Endothelial cell of umbilical vein (primary cell): ENCODE results near the gene CDH3. TPM values are rescaled to one million over a fixed set of nuclear protein-coding genes. Genes with fewer than 3 reads are reported as not detected.

Experiments
- BruUV-seq: library from RNA; stranded (reverse); fragments of 400-500 nt; replicated peaks from 2 replicates; lab custom pipeline; 2021; lab: Mats Ljungman, UMichigan
- CTCF ChIA-PET: fragments of 300-600, 350-600 bp; sonication (Branson Sonifier 250); formaldehyde crosslinking; loops from one replicate; lab custom pipeline; 2021; ENCODE audit warnings: antibody characterized with exemption, inconsistent platforms; lab: Charles Lee
- POLR2A ChIA-PET: fragments of 300-600, 350-600 bp; sonication (Branson Sonifier 250); formaldehyde crosslinking; loops from one replicate; lab custom pipeline; 2021; ENCODE audit warnings: antibody characterized with exemption, inconsistent platforms; lab: Charles Lee
- DNase-seq: peaks from one replicate; pipeline ENCODE4 v3.0.0-alpha.2; 2011; ENCODE audit warnings: low read depth, low spot score
- FAIRE-seq: peaks from 2 replicates; lab custom pipeline; 2011; peaks lifted over from hg19 to GRCh38; lab: Jason Lieb, UNC
- H2AFZ ChIP-seq: 2 replicates; pipeline ENCODE4 v1.6.0; 2012; ENCODE audit warnings: low read depth, low read length, control low read depth, inconsistent platforms
- H3K27ac ChIP-seq: 2 replicates; pipeline ENCODE4 v1.5.1; 2011; ENCODE audit warnings: low read depth, mild to moderate bottlenecking, control low read depth, low read length, moderate library complexity; ENCODE audit not compliant: insufficient read depth
- H3K27me3 ChIP-seq, 2 experiments: 2 replicates each; pipeline versions ENCODE4 v1.6.0 to v1.6.1; 2011; ENCODE audit warnings: low read length in 2 of 2, mixed read lengths in 1 of 2; ENCODE audit not compliant: control insufficient read depth in 2 of 2, insufficient read depth in 2 of 2
- H3K36me3 ChIP-seq, 2 experiments: 2 replicates in 1 of 2; 3 replicates in 1 of 2; pipeline ENCODE4 v1.5.1; 2011; ENCODE audit warnings: low read length in 2 of 2, mild to moderate bottlenecking in 1 of 2, moderate library complexity in 1 of 2; ENCODE audit not compliant: control insufficient read depth in 2 of 2, insufficient read depth in 2 of 2; ENCODE audit errors: extremely low read depth in 1 of 2
- H3K4me1 ChIP-seq: 3 replicates; pipeline ENCODE4 v1.5.1; 2011; ENCODE audit warnings: mild to moderate bottlenecking, low read length; ENCODE audit not compliant: control insufficient read depth, insufficient read depth; ENCODE audit errors: extremely low read depth
- H3K4me2 ChIP-seq: 2 replicates; pipeline ENCODE4 v1.6.1; 2011; ENCODE audit warnings: low read length, control low read depth, mixed read lengths; ENCODE audit not compliant: insufficient read depth
- H3K4me3 ChIP-seq, 3 experiments: fragments of 200-600 bp in 1 of 3; sonication (generic), shearing (Covaris generic) in 1 of 3; replicated peaks in 1 of 3; 2 replicates each; pipeline ENCODE4 v1.5.1; 2011 to 2016; ENCODE audit warnings: control low read depth in 3 of 3, low read length in 3 of 3, mild to moderate bottlenecking in 2 of 3, inconsistent platforms in 1 of 3, low read depth in 1 of 3, moderate library complexity in 1 of 3; ENCODE audit not compliant: insufficient read depth in 1 of 3
- H3K79me2 ChIP-seq: 2 replicates; pipeline ENCODE4 v1.6.0; 2012; ENCODE audit warnings: low read length, inconsistent platforms; ENCODE audit not compliant: control insufficient read depth, insufficient read depth
- H3K9ac ChIP-seq: replicated peaks from 2 replicates; pipeline ENCODE3; 2011; ENCODE audit warnings: low read length, control low read depth; ENCODE audit not compliant: insufficient read depth; ENCODE audit errors: extremely low read depth
- H3K9me1 ChIP-seq: replicated peaks from 3 replicates; pipeline ENCODE4 v1.6.0; 2011; ENCODE audit warnings: mild to moderate bottlenecking, low read length; ENCODE audit not compliant: control insufficient read depth, insufficient read depth; ENCODE audit errors: extremely low read depth
- H3K9me3 ChIP-seq: replicated peaks from 2 replicates; pipeline ENCODE4 v1.5.1; 2012; ENCODE audit warnings: low read length, inconsistent platforms; ENCODE audit not compliant: control insufficient read depth, insufficient read depth
- H4K20me1 ChIP-seq: replicated peaks from 2 replicates; pipeline ENCODE3; 2011; ENCODE audit warnings: mild to moderate bottlenecking, low read length; ENCODE audit not compliant: control insufficient read depth, insufficient read depth; ENCODE audit errors: extremely low read depth
- EZH2 ChIP-seq: IDR thresholded peaks from 2 replicates; pipeline ENCODE4 v1.6.1; 2012; ENCODE audit warnings: borderline replicate concordance, low read depth, mild to moderate bottlenecking, moderate library complexity, low read length, inconsistent platforms; ENCODE audit not compliant: severe bottlenecking
- FOS ChIP-seq: IDR thresholded peaks from 2 replicates; pipeline ENCODE4 v1.6.1; 2011; ENCODE audit warnings: mild to moderate bottlenecking, low read length, moderate library complexity, borderline replicate concordance; ENCODE audit not compliant: insufficient read depth
- GATA2 ChIP-seq: IDR thresholded peaks from 2 replicates; pipeline ENCODE4 v1.7.0; 2011; ENCODE audit warnings: low read depth, mild to moderate bottlenecking, moderate library complexity, mixed read lengths, low read length; ENCODE audit not compliant: insufficient read length, insufficient read depth
- JUN ChIP-seq: IDR thresholded peaks from 2 replicates; pipeline ENCODE4 v1.6.1; 2011; ENCODE audit warnings: borderline replicate concordance, low read depth; ENCODE audit not compliant: insufficient read length, insufficient read depth
- MYC ChIP-seq: IDR thresholded peaks from one replicate; pipeline ENCODE4 v1.6.1; 2011; ENCODE audit warnings: mild to moderate bottlenecking, low read depth, low read length
- POLR2A ChIP-seq: IDR thresholded peaks from 2 replicates; pipeline ENCODE4 v1.6.1; 2012; ENCODE audit warnings: low read depth, mild to moderate bottlenecking, control low read depth, low read length
- POLR2AphosphoS5 ChIP-seq: IDR thresholded peaks from 2 replicates; pipeline ENCODE4 v1.6.1; 2012; ENCODE audit warnings: low read depth, mild to moderate bottlenecking, control low read depth, low read length, moderate library complexity; ENCODE audit not compliant: insufficient read depth
- dilution Hi-C: fragments of 300-500 bp; cut with MboI; formaldehyde crosslinking; loops from one replicate; pipeline ENCODE4 v1.15.0; 2019; ENCODE audit warnings: low sequenced_read_pairs; ENCODE audit not compliant: extremely low pct_ligation_motif_present
- intact Hi-C: fragments of 100-400 bp; cut with micrococcal nuclease; formaldehyde crosslinking; loops from one replicate; pipeline ENCODE4 v1.10.0; 2022
- polyA plus RNA-seq, 4 experiments: library from polyadenylated mRNA; depleted of rRNA in 3 of 4; stranded (reverse) in 3 of 4; unstranded in 1 of 4; fragments of >200 nt; gene quantifications; 2 replicates each; pipeline versions ENCODE4 v1.2.1 to v1.2.3, GENCODE V29; 2011 to 2012; ENCODE audit warnings: missing spikeins in 1 of 4
- total RNA-seq: library from RNA; stranded (reverse); gene quantifications from 2 replicates; pipeline ENCODE4 v1.2.3, GENCODE V29; 2021
- TF ChIP-seq, protein P1 (sequence below): IDR thresholded peaks from 2 replicates; pipeline ENCODE4 v1.6.1; 2011; ENCODE audit not compliant: insufficient read depth, insufficient read length
- TF ChIP-seq, protein P2 (sequence below), 2 donors: IDR thresholded peaks; 1 replicate in 1 of 2; 2 replicates in 1 of 2; pipeline ENCODE4 v1.5.1; 2011; ENCODE audit warnings: low read length in 2 of 2, mild to moderate bottlenecking in 2 of 2, moderate library complexity in 2 of 2, control low read depth in 1 of 2, inconsistent platforms in 1 of 2, low read depth in 1 of 2; ENCODE audit not compliant: insufficient read depth in 1 of 2; ENCODE audit errors: extremely low read depth in 1 of 2

The CDH3 gene
- total and polyA plus RNA-seq, 2 donors (not counting 3 experiments of a cell fraction or from before 2014, with no cell fraction given) = 0.03 TPM; not detected in 1

DNA sequence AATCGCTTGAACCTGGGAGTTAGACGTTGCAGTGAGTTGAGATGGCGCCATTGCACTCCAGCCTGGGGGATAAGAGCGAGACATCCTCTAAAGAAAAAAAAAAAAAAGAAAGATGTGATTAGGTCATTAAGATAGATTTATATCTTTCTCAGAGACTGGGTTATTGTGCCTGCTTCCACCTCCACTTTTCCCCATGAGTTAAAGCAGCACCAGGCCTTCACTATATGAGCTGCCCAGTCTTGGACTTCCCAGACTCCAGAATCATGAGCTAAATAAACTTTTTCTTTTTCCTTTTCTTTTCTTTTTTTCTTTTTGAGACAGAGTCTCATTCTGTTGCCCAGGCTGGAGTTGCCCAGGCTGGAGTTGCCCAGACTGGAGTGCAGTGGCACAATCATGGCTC, 72.6 kb downstream of the CDH3 start:
- H3K79me2 ChIP-seq = no peaks in the 10 kb centered on the region
- H3K4me2 ChIP-seq = no peak overlapping the region
- H3K4me3 ChIP-seq = no peak overlapping the region
- POLR2A ChIA-PET = no interaction called here
- TF ChIP-seq, protein P1, sequence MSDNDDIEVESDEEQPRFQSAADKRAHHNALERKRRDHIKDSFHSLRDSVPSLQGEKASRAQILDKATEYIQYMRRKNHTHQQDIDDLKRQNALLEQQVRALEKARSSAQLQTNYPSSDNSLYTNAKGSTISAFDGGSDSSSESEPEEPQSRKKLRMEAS = no peak
- TF ChIP-seq FOS (no peak), POLR2A (no peak), MYC (no peak), JUN (no peak), POLR2AphosphoS5 (no peak), EZH2 (no peak), GATA2 (no peak)
- TF ChIP-seq, protein P2, sequence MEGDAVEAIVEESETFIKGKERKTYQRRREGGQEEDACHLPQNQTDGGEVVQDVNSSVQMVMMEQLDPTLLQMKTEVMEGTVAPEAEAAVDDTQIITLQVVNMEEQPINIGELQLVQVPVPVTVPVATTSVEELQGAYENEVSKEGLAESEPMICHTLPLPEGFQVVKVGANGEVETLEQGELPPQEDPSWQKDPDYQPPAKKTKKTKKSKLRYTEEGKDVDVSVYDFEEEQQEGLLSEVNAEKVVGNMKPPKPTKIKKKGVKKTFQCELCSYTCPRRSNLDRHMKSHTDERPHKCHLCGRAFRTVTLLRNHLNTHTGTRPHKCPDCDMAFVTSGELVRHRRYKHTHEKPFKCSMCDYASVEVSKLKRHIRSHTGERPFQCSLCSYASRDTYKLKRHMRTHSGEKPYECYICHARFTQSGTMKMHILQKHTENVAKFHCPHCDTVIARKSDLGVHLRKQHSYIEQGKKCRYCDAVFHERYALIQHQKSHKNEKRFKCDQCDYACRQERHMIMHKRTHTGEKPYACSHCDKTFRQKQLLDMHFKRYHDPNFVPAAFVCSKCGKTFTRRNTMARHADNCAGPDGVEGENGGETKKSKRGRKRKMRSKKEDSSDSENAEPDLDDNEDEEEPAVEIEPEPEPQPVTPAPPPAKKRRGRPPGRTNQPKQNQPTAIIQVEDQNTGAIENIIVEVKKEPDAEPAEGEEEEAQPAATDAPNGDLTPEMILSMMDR (IDR thresholded peaks at IDR 0.05; ENCODE audit: extremely low read depth in 1 of 2, insufficient read depth in 1 of 2, low read depth in 1 of 2, low read length in 2 of 2) = no peak
- no peaks in the 10 kb centered on the region for H3K4me1 ChIP-seq
- no peaks in the 10 kb centered on the region for H3K9me1 ChIP-seq
- H3K27me3 ChIP-seq = no peaks in the 10 kb centered on the region
- no peaks in the 10 kb centered on the region for H3K9me3 ChIP-seq
- CTCF ChIA-PET = no interaction called here
- H4K20me1 ChIP-seq = no peaks in the 10 kb centered on the region
- FAIRE-seq (no peak), DNase-seq (no peak)
- H3K36me3 ChIP-seq = no peaks in the 10 kb centered on the region
- no peak overlapping the region for H3K27ac ChIP-seq
- H2AFZ ChIP-seq = no peak overlapping the region
- no peak overlapping the region for H3K9ac ChIP-seq
- intact Hi-C loops = no loop called here
- BruUV-seq = no TSS peak
- dilution Hi-C loops = no loop called here
